Uterus (tissue), 4 donors: ENCODE measurements around the gene DNAJC15. TPM values are rescaled to one million over a fixed set of nuclear protein-coding genes. Genes with fewer than 3 reads are reported as not detected.

Experiments used
- DNase-seq, 2 donors: peaks; one replicate each; pipeline ENCODE4 v3.0.0-alpha.2; 2019 to 2020
- H3K27ac ChIP-seq, 2 donors: fragments of 200-600 bp; sonication (generic); 1 replicate in 1 of 2; 2 replicates in 1 of 2; pipeline ENCODE4 v1.5.1; 2016 to 2018
- H3K27me3 ChIP-seq, 2 donors: fragments of 200-600 bp; sonication (generic); one replicate each; pipeline ENCODE4 v1.5.1; 2018 to 2019; ENCODE audit warnings: control low read depth in 1 of 2
- H3K36me3 ChIP-seq, 2 donors: fragments of 200-600 bp; sonication (generic); one replicate each; pipeline ENCODE4 v1.5.1; 2019; ENCODE audit warnings: control low read depth in 1 of 2
- H3K4me1 ChIP-seq, 2 donors: fragments of 200-600 bp; sonication (generic); one replicate each; pipeline ENCODE4 v1.5.1; 2018 to 2019; ENCODE audit warnings: control low read depth in 1 of 2
- H3K4me3 ChIP-seq, 2 donors: fragments of 200-600 bp; sonication (generic); 1 replicate in 1 of 2; 2 replicates in 1 of 2; pipeline ENCODE4 v1.5.1; 2018 to 2019; ENCODE audit warnings: mild to moderate bottlenecking in 1 of 2
- H3K9me3 ChIP-seq, 2 donors: fragments of 200-600 bp; sonication (generic); one replicate each; pipeline ENCODE4 v1.5.1; 2019; ENCODE audit warnings: control low read depth in 1 of 2
- POLR2A ChIP-seq, 2 donors: fragments of 450-650 bp; IDR thresholded peaks; one replicate each; pipeline ENCODE4 v1.6.1; 2016; ENCODE audit warnings: antibody characterized with exemption in 2 of 2, mild to moderate bottlenecking in 1 of 2, moderate library complexity in 1 of 2
- intact Hi-C: fragments of 100-400 bp; cut with DNase I; formaldehyde crosslinking; loops from one replicate; pipeline ENCODE4 v1.15.1; 2023; ENCODE audit warnings: low total_unique reads
- total RNA-seq, 4 donors: library from RNA; depleted of rRNA in 3 of 4; stranded (reverse); fragments of >200 nt in 3 of 4; gene quantifications; one replicate each; pipeline versions ENCODE4 v1.1.0 to v1.2.4, GENCODE V29; 2014 to 2023
- TF ChIP-seq, protein P1 (sequence below), 4 experiments: fragments of 200-600 bp in 2 of 4; fragments of 450-650 bp in 2 of 4; sonication (generic) in 2 of 4; IDR thresholded peaks; one replicate each; pipeline ENCODE4 v1.5.1; 2016 to 2019; ENCODE audit warnings: antibody characterized with exemption in 4 of 4, mild to moderate bottlenecking in 2 of 4, moderate library complexity in 1 of 4
- donor health status: DM: yes; HTN: yes; CAD: no.

Gene DNAJC15
- total RNA-seq, 4 donors from 2014 or later = 3.6 to 14.5 (median 6.1) TPM

DNA sequence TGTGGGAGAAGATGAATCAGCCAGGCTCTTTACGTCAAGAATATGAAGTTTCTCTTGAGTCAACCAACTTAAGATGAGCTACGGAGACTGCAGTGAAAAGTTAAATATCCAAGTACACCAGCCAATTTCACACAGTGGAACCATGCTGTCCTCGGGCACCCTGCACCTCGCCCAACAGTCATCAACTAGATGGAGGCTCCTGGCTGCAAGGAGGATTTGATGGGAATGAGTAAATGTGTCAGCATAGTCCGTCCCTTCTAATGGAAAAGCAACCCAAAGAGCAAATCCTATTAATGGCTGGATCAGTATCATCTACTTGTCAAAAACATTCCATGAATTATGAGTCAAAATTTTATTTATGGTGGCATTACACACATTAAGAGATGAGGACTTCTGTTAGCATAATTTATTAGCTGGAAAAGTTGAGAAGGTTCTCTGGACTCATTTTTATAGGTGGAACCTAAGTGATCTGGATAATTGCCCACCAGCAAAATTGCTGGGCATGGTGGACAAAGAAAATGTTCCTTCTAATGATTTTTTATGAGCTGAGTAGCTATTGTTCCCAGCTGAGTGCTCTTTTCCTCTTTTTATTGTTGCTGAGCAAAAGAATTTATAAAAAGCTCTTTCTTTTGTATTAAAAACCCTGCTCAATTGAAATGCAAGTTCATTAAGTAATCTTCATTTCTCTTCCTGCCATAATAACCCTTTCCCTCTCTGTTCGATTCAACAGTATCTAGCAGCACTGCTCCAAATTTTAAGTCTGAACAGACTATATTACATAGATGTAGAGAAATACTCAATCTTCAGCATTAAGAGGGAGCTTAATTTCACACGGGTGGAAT, 88.4 kb downstream of the DNAJC15 start:
- TF ChIP-seq POLR2A (IDR thresholded peaks at IDR 0.05) = no peak
- TF ChIP-seq, protein P1, sequence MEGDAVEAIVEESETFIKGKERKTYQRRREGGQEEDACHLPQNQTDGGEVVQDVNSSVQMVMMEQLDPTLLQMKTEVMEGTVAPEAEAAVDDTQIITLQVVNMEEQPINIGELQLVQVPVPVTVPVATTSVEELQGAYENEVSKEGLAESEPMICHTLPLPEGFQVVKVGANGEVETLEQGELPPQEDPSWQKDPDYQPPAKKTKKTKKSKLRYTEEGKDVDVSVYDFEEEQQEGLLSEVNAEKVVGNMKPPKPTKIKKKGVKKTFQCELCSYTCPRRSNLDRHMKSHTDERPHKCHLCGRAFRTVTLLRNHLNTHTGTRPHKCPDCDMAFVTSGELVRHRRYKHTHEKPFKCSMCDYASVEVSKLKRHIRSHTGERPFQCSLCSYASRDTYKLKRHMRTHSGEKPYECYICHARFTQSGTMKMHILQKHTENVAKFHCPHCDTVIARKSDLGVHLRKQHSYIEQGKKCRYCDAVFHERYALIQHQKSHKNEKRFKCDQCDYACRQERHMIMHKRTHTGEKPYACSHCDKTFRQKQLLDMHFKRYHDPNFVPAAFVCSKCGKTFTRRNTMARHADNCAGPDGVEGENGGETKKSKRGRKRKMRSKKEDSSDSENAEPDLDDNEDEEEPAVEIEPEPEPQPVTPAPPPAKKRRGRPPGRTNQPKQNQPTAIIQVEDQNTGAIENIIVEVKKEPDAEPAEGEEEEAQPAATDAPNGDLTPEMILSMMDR (IDR thresholded peaks at IDR 0.05) = no peak
- Histone ChIP-seq H3K27me3 (no peaks in the 10 kb centered on the region), H3K9me3 (no peaks in the 10 kb centered on the region), H3K4me1 (no peaks in the 10 kb centered on the region), H3K4me3 (no peak overlapping the region), H3K27ac (no peak overlapping the region), H3K36me3 (no peaks in the 10 kb centered on the region)
- intact Hi-C loops = no loop called here
- no peak for DNase-seq

GRCh38 chr13:43113603-43114002, 90.2 kb downstream of the DNAJC15 start:
- DNase-seq = no peak
- no peak for TF ChIP-seq POLR2A (IDR thresholded peaks at IDR 0.05)
- TF ChIP-seq, protein P1 (IDR thresholded peaks at IDR 0.05) = no peak
- Histone ChIP-seq H3K36me3 (no peaks in the 10 kb centered on the region), H3K9me3 (no peaks in the 10 kb centered on the region), H3K4me1 (no peaks in the 10 kb centered on the region), H3K27ac (no peak overlapping the region), H3K27me3 (no peaks in the 10 kb centered on the region), H3K4me3 (no peak overlapping the region)
- intact Hi-C loops = no loop called here

GRCh38 chr13:43114504-43114903, 91.1 kb downstream of the DNAJC15 start:
- Histone ChIP-seq H3K27me3 (no peaks in the 10 kb centered on the region), H3K27ac (no peak overlapping the region), H3K4me1 (no peaks in the 10 kb centered on the region), H3K36me3 (no peaks in the 10 kb centered on the region), H3K4me3 (no peak overlapping the region), H3K9me3 (no peaks in the 10 kb centered on the region)
- intact Hi-C loops = no loop called here
- DNase-seq = no peak
- no peak for TF ChIP-seq POLR2A (IDR thresholded peaks at IDR 0.05)
- TF ChIP-seq, protein P1 (IDR thresholded peaks at IDR 0.05) = no peak

DNA sequence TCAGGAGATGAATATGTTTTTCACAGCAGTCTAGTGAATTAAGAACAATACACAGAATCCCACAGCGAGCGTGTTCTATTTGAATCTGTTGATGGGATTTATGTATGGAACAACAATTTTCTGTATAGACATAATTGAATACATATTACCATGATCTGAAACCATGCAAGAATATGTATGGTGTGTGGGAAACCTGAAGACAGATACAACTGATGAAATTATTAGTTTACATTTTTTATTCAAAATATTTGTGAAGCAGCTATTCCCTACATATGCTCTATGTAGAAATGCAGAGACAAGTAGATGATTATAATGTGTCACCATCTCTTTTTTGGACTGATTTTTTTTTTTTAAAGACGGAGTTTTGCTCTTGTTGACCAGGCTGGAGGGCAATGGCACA, 91.8 kb downstream of the DNAJC15 start:
- DNase-seq = no peak
- Histone ChIP-seq H3K36me3 (no peaks in the 10 kb centered on the region), H3K9me3 (no peaks in the 10 kb centered on the region), H3K27me3 (no peaks in the 10 kb centered on the region), H3K27ac (no peak overlapping the region), H3K4me3 (no peak overlapping the region), H3K4me1 (no peaks in the 10 kb centered on the region)
- TF ChIP-seq POLR2A (IDR thresholded peaks at IDR 0.05) = no peak
- TF ChIP-seq, protein P1 (IDR thresholded peaks at IDR 0.05) = no peak
- intact Hi-C loops = no loop called here

DNA sequence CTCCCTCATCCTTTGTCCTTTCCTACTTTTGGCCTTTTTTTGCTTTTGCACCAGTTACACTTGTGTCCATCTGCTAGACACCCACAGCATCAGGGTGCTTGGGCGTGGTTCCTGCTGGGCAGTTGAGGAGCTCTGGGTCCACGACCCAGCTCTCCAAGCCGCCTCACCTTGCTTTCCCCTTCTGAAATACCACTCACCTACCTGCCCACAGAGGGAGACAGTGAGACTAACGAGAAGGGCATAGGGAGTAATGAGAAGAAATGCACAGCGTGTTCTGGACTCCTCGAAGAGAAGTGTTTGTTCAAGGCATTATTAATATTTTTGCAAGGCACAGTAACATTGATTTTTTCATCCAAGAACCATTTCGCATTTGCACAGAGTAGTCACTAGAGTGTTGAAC, 92.9 kb downstream of the DNAJC15 start:
- Histone ChIP-seq H3K27me3 (no peaks in the 10 kb centered on the region), H3K4me1 (no peaks in the 10 kb centered on the region), H3K36me3 (no peaks in the 10 kb centered on the region), H3K4me3 (no peak overlapping the region), H3K9me3 (no peaks in the 10 kb centered on the region), H3K27ac (no peak overlapping the region)
- DNase-seq = no peak
- no peak for TF ChIP-seq POLR2A (IDR thresholded peaks at IDR 0.05)
- TF ChIP-seq, protein P1 (IDR thresholded peaks at IDR 0.05) = no peak
- intact Hi-C loops = no loop called here
